Esophagus muscularis mucosa (tissue), 4 donors: ENCODE results near the gene FANCB. TPM values are rescaled to one million over a fixed set of nuclear protein-coding genes. Genes with fewer than 3 reads are reported as not detected.

Source experiments
- DNase-seq: peaks from one replicate; pipeline ENCODE4 v3.0.0-alpha.2; 2017; ENCODE audit errors: extremely low spot score
- H3K27ac ChIP-seq, 4 donors: fragments of 200-600 bp; sonication (generic); replicated peaks in 1 of 4; 1 replicate in 3 of 4; 2 replicates in 1 of 4; pipeline ENCODE4 v1.5.1; 2016 to 2019; ENCODE audit warnings: mild to moderate bottlenecking in 1 of 4
- H3K27me3 ChIP-seq, 4 donors: fragments of 200-600 bp; sonication (generic); one replicate each; pipeline versions ENCODE4 v1.5.1 to v1.6.0; 2016 to 2019
- H3K36me3 ChIP-seq, 4 donors: fragments of 200-600 bp; sonication (generic); one replicate each; pipeline ENCODE4 v1.5.1; 2016 to 2019
- H3K4me1 ChIP-seq, 4 donors: fragments of 200-600 bp; sonication (generic); one replicate each; pipeline ENCODE4 v1.5.1; 2016 to 2019
- H3K4me3 ChIP-seq, 4 donors: fragments of 200-600 bp; sonication (generic); 1 replicate in 2 of 4; 2 replicates in 2 of 4; pipeline ENCODE4 v1.5.1; 2016 to 2019; ENCODE audit warnings: mild to moderate bottlenecking in 4 of 4, moderate library complexity in 1 of 4
- H3K9me3 ChIP-seq, 4 donors: fragments of 200-600 bp; sonication (generic); 1 replicate in 3 of 4; 2 replicates in 1 of 4; pipeline ENCODE4 v1.5.1; 2016 to 2019
- EP300 ChIP-seq: sonication (generic); formaldehyde crosslinking; IDR thresholded peaks from one replicate; pipeline ENCODE4 v1.6.1; 2017; ENCODE audit warnings: antibody characterized with exemption
- POLR2A ChIP-seq: fragments of 450-650 bp; IDR thresholded peaks from one replicate; pipeline ENCODE4 v1.6.1; 2017; ENCODE audit warnings: antibody characterized with exemption, moderate library complexity, mild to moderate bottlenecking, low read depth
- POLR2AphosphoS5 ChIP-seq, 2 donors: sonication (generic); formaldehyde crosslinking; IDR thresholded peaks; one replicate each; pipeline ENCODE4 v1.6.1; 2017; ENCODE audit warnings: antibody characterized with exemption in 2 of 2
- WGBS: methylation state at CpG from one replicate; pipeline ENCODE4 v1.1.5; 2018; 5-methylcytosine and 5-hydroxymethylcytosine counted together
- intact Hi-C: fragments of 100-400 bp; cut with DNase I; formaldehyde crosslinking; loops from one replicate; pipeline ENCODE4 v1.15.1; 2023
- total RNA-seq, 4 donors: library from RNA; depleted of rRNA; stranded (reverse); fragments of >200 nt; gene quantifications; one replicate each; pipeline versions ENCODE4 v1.1.0 to v1.2.1, GENCODE V29; 2016
- TF ChIP-seq, protein P1 (sequence below), 3 experiments: fragments of 200-600 bp in 2 of 3; fragments of 450-650 bp in 1 of 3; sonication (generic) in 2 of 3; IDR thresholded peaks; one replicate each; pipeline ENCODE4 v1.5.1; 2017 to 2019; ENCODE audit warnings: antibody characterized with exemption in 3 of 3, mild to moderate bottlenecking in 2 of 3, moderate library complexity in 1 of 3

FANCB gene
- total RNA-seq, 4 donors from 2014 or later = 0.33 to 1.3 (median 0.85) TPM

DNA sequence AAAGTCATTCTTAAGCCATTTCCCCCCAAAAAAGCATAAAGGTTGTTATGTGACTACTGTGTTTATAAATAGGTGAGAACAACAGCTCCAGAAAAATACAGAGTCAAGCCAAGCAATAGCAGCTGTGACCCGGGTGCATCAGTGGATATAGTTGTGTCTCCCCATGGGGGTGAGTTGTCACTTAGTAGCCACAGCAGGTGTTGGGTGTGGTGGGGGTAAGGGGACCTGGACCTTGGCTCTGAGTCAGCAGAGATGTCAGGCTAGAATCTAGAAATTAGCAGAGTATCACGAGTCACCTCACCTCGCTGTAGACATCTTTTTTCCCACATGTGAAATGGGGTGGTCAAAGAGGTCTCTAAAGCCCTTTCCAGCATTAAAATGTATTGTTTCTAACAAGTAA, 42.7 kb upstream of the FANCB start:
- TF ChIP-seq, protein P1, sequence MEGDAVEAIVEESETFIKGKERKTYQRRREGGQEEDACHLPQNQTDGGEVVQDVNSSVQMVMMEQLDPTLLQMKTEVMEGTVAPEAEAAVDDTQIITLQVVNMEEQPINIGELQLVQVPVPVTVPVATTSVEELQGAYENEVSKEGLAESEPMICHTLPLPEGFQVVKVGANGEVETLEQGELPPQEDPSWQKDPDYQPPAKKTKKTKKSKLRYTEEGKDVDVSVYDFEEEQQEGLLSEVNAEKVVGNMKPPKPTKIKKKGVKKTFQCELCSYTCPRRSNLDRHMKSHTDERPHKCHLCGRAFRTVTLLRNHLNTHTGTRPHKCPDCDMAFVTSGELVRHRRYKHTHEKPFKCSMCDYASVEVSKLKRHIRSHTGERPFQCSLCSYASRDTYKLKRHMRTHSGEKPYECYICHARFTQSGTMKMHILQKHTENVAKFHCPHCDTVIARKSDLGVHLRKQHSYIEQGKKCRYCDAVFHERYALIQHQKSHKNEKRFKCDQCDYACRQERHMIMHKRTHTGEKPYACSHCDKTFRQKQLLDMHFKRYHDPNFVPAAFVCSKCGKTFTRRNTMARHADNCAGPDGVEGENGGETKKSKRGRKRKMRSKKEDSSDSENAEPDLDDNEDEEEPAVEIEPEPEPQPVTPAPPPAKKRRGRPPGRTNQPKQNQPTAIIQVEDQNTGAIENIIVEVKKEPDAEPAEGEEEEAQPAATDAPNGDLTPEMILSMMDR (IDR thresholded peaks at IDR 0.05) = no peak
- TF ChIP-seq POLR2A = no peak
- no peak for TF ChIP-seq EP300
- no peak for TF ChIP-seq POLR2AphosphoS5 (IDR thresholded peaks at IDR 0.05)
- WGBS = 87% methylated on average over 3 of the region's 3 CpGs
- intact Hi-C loops = no loop called here

GRCh38 chrX:14913241-14913640, 40.4 kb upstream of the FANCB start:
- 78% methylated on average over 2 of the region's 2 CpGs for WGBS
- Histone ChIP-seq H3K27me3 (no peaks in the 10 kb centered on the region), H3K4me3 (no peak overlapping the region), H3K27ac (no peak overlapping the region), H3K4me1 (no peaks in the 10 kb centered on the region), H3K9me3 (no peaks in the 10 kb centered on the region), H3K36me3 (peaks cover 0 to 42% (median 12%) of the 10 kb centered on the region in 4 donors)
- intact Hi-C loops = no loop called here
- DNase-seq = no peak
- TF ChIP-seq EP300 (no peak), POLR2AphosphoS5 (IDR thresholded peaks at IDR 0.05) (no peak), POLR2A (no peak)
- TF ChIP-seq, protein P1 (IDR thresholded peaks at IDR 0.05) = no peak

More for the DNA sequence above, 42.7 kb upstream of the FANCB start:
- no peak for DNase-seq
- Histone ChIP-seq H3K4me3 (no peak overlapping the region), H3K4me1 (peaks cover 0 to 13% (median 5%) of the 10 kb centered on the region in 4 donors), H3K9me3 (no peaks in the 10 kb centered on the region), H3K27me3 (no peaks in the 10 kb centered on the region), H3K36me3 (peaks cover 0 to 43% (median 17%) of the 10 kb centered on the region in 4 donors), H3K27ac (no peak overlapping the region)

- WGBS = 49% methylated on average over 2 of the region's 2 CpGs
- Histone ChIP-seq H3K27me3 (no peaks in the 10 kb centered on the region), H3K27ac (no peak overlapping the region), H3K9me3 (no peaks in the 10 kb centered on the region), H3K4me1 (no peaks in the 10 kb centered on the region), H3K4me3 (no peak overlapping the region), H3K36me3 (peaks cover 0 to 12% (median 5%) of the 10 kb centered on the region in 4 donors)
- TF ChIP-seq, protein P1 (IDR thresholded peaks at IDR 0.05) = no peak
- TF ChIP-seq POLR2AphosphoS5 (IDR thresholded peaks at IDR 0.05) = no peak
- no peak for TF ChIP-seq POLR2A
- TF ChIP-seq EP300 = no peak
- intact Hi-C loops = no loop called here
- DNase-seq = no peak
Observed at GRCh38 chrX:14903891-14904290, 31.0 kb upstream of the FANCB start.

DNA sequence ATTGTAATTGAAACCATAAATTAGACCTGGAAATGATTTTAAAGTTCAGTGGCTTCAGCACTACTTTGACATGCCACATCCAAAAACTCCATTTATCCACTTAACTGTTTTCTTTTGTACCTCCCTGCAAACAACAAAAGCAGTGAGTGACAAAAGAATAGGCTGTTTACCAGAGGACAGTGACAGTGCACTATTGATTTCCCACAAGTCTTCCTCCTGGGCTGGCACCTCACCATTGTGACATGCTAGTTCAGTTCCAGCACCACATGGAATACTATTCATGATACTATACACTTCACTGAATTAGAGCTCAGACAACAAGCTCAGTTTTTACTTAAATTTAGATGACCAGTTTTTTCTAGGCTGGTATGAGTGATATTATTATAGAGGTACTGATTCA, 29.7 kb upstream of the FANCB start:
- Histone ChIP-seq H3K27ac (no peak overlapping the region), H3K36me3 (peaks cover 0 to 12% (median 5%) of the 10 kb centered on the region in 4 donors), H3K9me3 (no peaks in the 10 kb centered on the region), H3K4me3 (no peak overlapping the region), H3K4me1 (no peaks in the 10 kb centered on the region), H3K27me3 (no peaks in the 10 kb centered on the region)
- DNase-seq = no peak
- TF ChIP-seq POLR2AphosphoS5 (IDR thresholded peaks at IDR 0.05) = no peak
- TF ChIP-seq POLR2A = no peak
- no peak for TF ChIP-seq EP300
- TF ChIP-seq, protein P1 (IDR thresholded peaks at IDR 0.05) = no peak
- intact Hi-C loops = no loop called here

DNA sequence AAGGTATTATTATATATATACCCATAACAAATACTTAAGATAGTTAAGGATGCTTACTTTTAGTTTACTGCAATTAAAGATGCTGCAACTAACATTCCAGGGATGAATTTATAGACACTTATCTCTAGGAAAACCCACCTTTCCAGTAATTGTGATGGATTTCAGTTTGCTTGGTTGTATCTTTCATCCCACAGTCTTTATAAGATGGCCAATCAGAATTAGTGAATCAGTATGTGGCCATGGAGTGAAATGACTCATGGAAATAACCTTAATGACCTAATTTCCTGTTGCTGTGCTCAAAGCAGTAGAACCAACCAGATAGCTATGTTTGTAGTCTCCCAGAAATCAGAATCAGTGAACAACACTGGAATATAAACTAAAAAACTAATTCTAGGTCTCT, 26.7 kb upstream of the FANCB start:
- Histone ChIP-seq H3K27ac (no peak overlapping the region), H3K36me3 (peaks cover 0 to 14% (median 4%) of the 10 kb centered on the region in 4 donors), H3K4me1 (no peaks in the 10 kb centered on the region), H3K4me3 (no peak overlapping the region), H3K27me3 (no peaks in the 10 kb centered on the region), H3K9me3 (no peaks in the 10 kb centered on the region)
- no peak for DNase-seq
- TF ChIP-seq, protein P1 (IDR thresholded peaks at IDR 0.05) = no peak
- no peak for TF ChIP-seq POLR2A
- no peak for TF ChIP-seq EP300
- TF ChIP-seq POLR2AphosphoS5 (IDR thresholded peaks at IDR 0.05) = no peak
- intact Hi-C loops = no loop called here
